GM23338 (cell line): ENCODE results near the gene CPNE5. TPM values are rescaled to one million over a fixed set of nuclear protein-coding genes. Genes with fewer than 3 reads are reported as not detected.
A peak's percentile ranks its signal among the peaks of the same experiment; 100 is the strongest.

ENCODE experiments used
- ATAC-seq: fragments of 200-7000 bp; cut with Tn5 transposase; 3 replicates; pipeline ENCODE4 v1.9.1; 2020
- DNase-seq: peaks from one replicate; pipeline ENCODE4 v3.0.0-alpha.2; 2015; ENCODE audit warnings: low spot score
- H2AFZ ChIP-seq: fragments of 200-600 bp; sonication (generic); 2 replicates; pipeline ENCODE4 v1.8.0; 2016; ENCODE audit warnings: antibody characterized with exemption, mild to moderate bottlenecking, moderate library complexity
- H3F3A ChIP-seq: fragments of 200-600 bp; sonication (generic); replicated peaks from 2 replicates; pipeline ENCODE4 v1.8.0; 2017; ENCODE audit warnings: antibody characterized with exemption, mixed run types, low read depth
- H3K27ac ChIP-seq: fragments of 200-600 bp; sonication (generic); 2 replicates; pipeline ENCODE4 v1.6.1; 2016; ENCODE audit warnings: low read depth
- H3K27me3 ChIP-seq: fragments of 200-600 bp; sonication (generic); 2 replicates; pipeline ENCODE4 v1.8.0; 2016; ENCODE audit warnings: mild to moderate bottlenecking, mixed run types, moderate library complexity; ENCODE audit not compliant: insufficient read depth
- H3K36me3 ChIP-seq: fragments of 200-600 bp; sonication (generic); 2 replicates; pipeline ENCODE4 v1.8.0; 2016; ENCODE audit warnings: mild to moderate bottlenecking; ENCODE audit not compliant: insufficient read depth
- H3K4me1 ChIP-seq: fragments of 200-600 bp; sonication (generic); 2 replicates; pipeline ENCODE4 v1.8.0; 2016; ENCODE audit warnings: mild to moderate bottlenecking, moderate library complexity; ENCODE audit not compliant: insufficient read depth
- H3K4me2 ChIP-seq: fragments of 200-600 bp; sonication (generic); 2 replicates; pipeline ENCODE4 v1.7.1; 2017; ENCODE audit warnings: mixed run types
- H3K4me3 ChIP-seq: fragments of 200-600 bp; sonication (generic); 2 replicates; pipeline ENCODE4 v1.6.1; 2016; ENCODE audit warnings: mixed run types
- H3K79me2 ChIP-seq: fragments of 200-600 bp; sonication (generic); replicated peaks from 2 replicates; pipeline ENCODE4 v1.8.0; 2017; ENCODE audit warnings: mild to moderate bottlenecking; ENCODE audit not compliant: insufficient read depth
- H3K9me2 ChIP-seq: fragments of 200-600 bp; sonication (generic); 2 replicates; pipeline ENCODE4 v1.8.0; 2017; ENCODE audit not compliant: insufficient read depth
- H4K20me1 ChIP-seq: fragments of 200-600 bp; sonication (generic); replicated peaks from 2 replicates; pipeline ENCODE4 v1.8.0; 2017; ENCODE audit warnings: mild to moderate bottlenecking; ENCODE audit not compliant: insufficient read depth
- H3K27ac Mint-ChIP-seq: 2 replicates; pipeline ENCODE4 v1.8.0; 2020; ENCODE audit warnings: inconsistent platforms, mild to moderate bottlenecking, moderate library complexity, mixed read lengths
- H3K27me3 Mint-ChIP-seq: 3 replicates; pipeline ENCODE4 v1.8.0; 2022; ENCODE audit warnings: low read depth, mild to moderate bottlenecking, moderate library complexity, mixed read lengths, inconsistent platforms; ENCODE audit not compliant: insufficient read depth, poor library complexity
- H3K36me3 Mint-ChIP-seq: 3 replicates; pipeline ENCODE4 v1.8.0; 2021; ENCODE audit warnings: low read depth, mild to moderate bottlenecking, inconsistent platforms, moderate library complexity, mixed read lengths
- H3K4me1 Mint-ChIP-seq: 3 replicates; pipeline ENCODE4 v1.8.0; 2020; ENCODE audit warnings: mild to moderate bottlenecking, inconsistent platforms, mixed read lengths
- H3K4me3 Mint-ChIP-seq: 3 replicates; pipeline ENCODE4 v1.8.0; 2021; ENCODE audit warnings: moderate library complexity, mild to moderate bottlenecking, inconsistent platforms, mixed read lengths
- H3K9me3 Mint-ChIP-seq: 3 replicates; pipeline ENCODE4 v1.8.0; 2020; ENCODE audit warnings: moderate library complexity, mild to moderate bottlenecking, inconsistent platforms, mixed read lengths
- CREB1 ChIP-seq: fragments of 250-450 bp; sonication (Bioruptor Pico); IDR thresholded peaks from 2 replicates; pipeline ENCODE4 v1.5.0; 2020; ENCODE audit warnings: low read depth, mild to moderate bottlenecking, moderate library complexity
- EZH2 ChIP-seq: fragments of 200-600 bp; sonication (generic); IDR thresholded peaks from one replicate; pipeline ENCODE4 v1.8.0; 2017; ENCODE audit warnings: antibody characterized with exemption, mild to moderate bottlenecking, low read depth; ENCODE audit not compliant: unreplicated experiment
- EZH2phosphoT487 ChIP-seq: fragments of 200-600 bp; sonication (generic); IDR thresholded peaks from one replicate; pipeline ENCODE4 v1.8.1; 2018; ENCODE audit warnings: antibody characterized with exemption; ENCODE audit not compliant: unreplicated experiment
- JUNB ChIP-seq: IDR thresholded peaks from one replicate; pipeline ENCODE4 v1.6.1; 2016; ENCODE audit warnings: antibody characterized with exemption; ENCODE audit not compliant: unreplicated experiment
- POLR2AphosphoS5 ChIP-seq: IDR thresholded peaks from 2 replicates; pipeline ENCODE4 v1.6.1; 2016; ENCODE audit warnings: antibody characterized with exemption, low read depth
- ZNF114 ChIP-seq: fragments of 250-450 bp; sonication (Bioruptor Pico); IDR thresholded peaks from 2 replicates; pipeline ENCODE4 v1.5.0; 2020; ENCODE audit warnings: mild to moderate bottlenecking, moderate library complexity
- polyA plus RNA-seq: library from polyadenylated mRNA; unstranded; fragments of >200 nt; fragmentation: Nextera tagmentation; extraction: Ambion mirVana; gene quantifications from 2 replicates; pipeline ENCODE4 v1.2.1, GENCODE V29; 2016
- total RNA-seq: library from RNA; depleted of rRNA; stranded (reverse); fragments of >200 nt; shearing (Covaris generic); gene quantifications from 2 replicates; pipeline ENCODE4 v1.2.3, GENCODE V29; 2014
- TF ChIP-seq, protein P1 (sequence below): fragments of 250-450 bp; sonication (Bioruptor Pico); IDR thresholded peaks from 2 replicates; pipeline ENCODE4 v1.5.0; 2020; ENCODE audit warnings: mild to moderate bottlenecking, moderate library complexity
- TF ChIP-seq, protein P2 (sequence below), 2 experiments: fragments of 200-600 bp in 1 of 2; sonication (generic) in 1 of 2; conservative IDR thresholded peaks; 2 replicates each; pipeline versions ENCODE4 v1.5.1 to v1.6.1; 2016 to 2017; ENCODE audit warnings: antibody characterized with exemption in 2 of 2, low read depth in 2 of 2, mild to moderate bottlenecking in 2 of 2, moderate library complexity in 1 of 2

Gene CPNE5
- total and polyA plus RNA-seq, 2 experiments from 2014 or later: 0.14 to 0.42 TPM

DNA sequence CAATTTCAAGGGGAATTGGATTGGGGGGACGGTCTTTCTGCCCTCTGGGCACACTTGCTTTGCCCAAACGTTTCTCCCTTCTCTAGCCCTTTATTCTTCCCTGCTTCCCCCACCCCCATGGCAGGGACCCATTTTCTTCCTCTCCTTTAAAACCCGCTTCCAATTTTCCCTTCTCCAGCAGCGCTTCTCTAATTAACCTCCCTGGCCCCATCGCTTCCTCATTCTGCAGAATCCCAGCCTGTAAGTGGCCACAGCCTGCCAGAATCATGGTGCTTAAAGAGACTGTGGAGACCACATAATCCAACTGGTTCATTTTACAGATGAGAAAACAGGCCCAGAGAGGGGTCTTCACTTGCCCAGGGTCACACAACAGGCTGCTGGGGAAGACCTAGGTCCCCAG lies 61.4 kb downstream of the CPNE5 start:
- TF ChIP-seq ZNF114 (CRISPR knock-in tag) (no peak), JUNB (no peak)
- Histone ChIP-seq H3K4me2 (peak overlapping the region; percentile 80), H3K27ac (no peak overlapping the region), H3K4me1 (peaks cover 19% of the 10 kb centered on the region), H4K20me1 (no peaks in the 10 kb centered on the region), H3K79me2 (no peaks in the 10 kb centered on the region), H3K27me3 (no peaks in the 10 kb centered on the region), H2AFZ (peak overlapping the region; percentile 85; the same call in 1 of the 2 replicates), H3F3A (no peaks in the 10 kb centered on the region), H3K36me3 (no peaks in the 10 kb centered on the region), H3K4me3 (peak overlapping the region; percentile 44; the same call in 1 of the 2 replicates), H3K9me2 (no peaks in the 10 kb centered on the region)
- Mint-ChIP-seq H3K4me3 (peak overlapping the region; percentile 56), H3K27me3 (peaks cover 20% of the 10 kb centered on the region), H3K36me3 (no peaks in the 10 kb centered on the region; the same call in 2 of the 3 replicates), H3K4me1 (peaks cover 35% of the 10 kb centered on the region), H3K27ac (peak overlapping the region; percentile 24), H3K9me3 (no peaks in the 10 kb centered on the region)
- DNase-seq (peak; percentile 34), ATAC-seq (no peak; the same call in 2 of the 3 replicates)

DNA sequence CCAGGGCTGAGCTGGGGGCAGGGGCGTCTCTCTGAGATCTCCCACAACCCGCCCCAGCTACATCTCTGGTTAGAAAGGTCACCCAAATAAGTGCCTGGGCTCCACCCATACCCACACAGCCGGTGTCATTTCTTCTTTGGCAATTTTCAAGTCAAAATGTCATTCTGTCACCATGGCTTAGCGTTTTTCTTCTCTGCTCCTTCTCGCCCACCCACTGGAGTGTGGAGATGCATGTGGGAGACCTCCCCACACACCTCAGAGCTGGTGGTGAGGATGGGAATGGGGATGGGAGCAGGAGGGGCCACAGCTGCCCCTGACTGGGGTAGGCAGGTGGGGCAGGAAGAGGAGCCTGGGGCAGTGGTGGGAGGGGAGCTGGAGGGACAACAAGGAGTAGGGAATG lies 63.1 kb downstream of the CPNE5 start:
- H3K27ac Mint-ChIP-seq: no peak overlapping the region
- Histone ChIP-seq H3F3A (no peaks in the 10 kb centered on the region), H3K4me3 (no peak overlapping the region), H3K4me1 (peaks cover 28% of the 10 kb centered on the region), H4K20me1 (no peaks in the 10 kb centered on the region), H2AFZ (no peak overlapping the region; the same call in 1 of the 2 replicates), H3K4me2 (no peak overlapping the region), H3K36me3 (no peaks in the 10 kb centered on the region), H3K27ac (no peak overlapping the region), H3K79me2 (no peaks in the 10 kb centered on the region), H3K27me3 (no peaks in the 10 kb centered on the region), H3K9me2 (no peaks in the 10 kb centered on the region)
- H3K27me3 Mint-ChIP-seq: peaks cover 28% of the 10 kb centered on the region
- no peaks in the 10 kb centered on the region; the same call in 2 of the 3 replicates for H3K36me3 Mint-ChIP-seq
- H3K9me3 Mint-ChIP-seq: no peaks in the 10 kb centered on the region
- ATAC-seq: no peak
- no peak for TF ChIP-seq EZH2phosphoT487
- TF ChIP-seq POLR2AphosphoS5: no peak
- TF ChIP-seq EZH2: no peak
- TF ChIP-seq, protein P1, sequence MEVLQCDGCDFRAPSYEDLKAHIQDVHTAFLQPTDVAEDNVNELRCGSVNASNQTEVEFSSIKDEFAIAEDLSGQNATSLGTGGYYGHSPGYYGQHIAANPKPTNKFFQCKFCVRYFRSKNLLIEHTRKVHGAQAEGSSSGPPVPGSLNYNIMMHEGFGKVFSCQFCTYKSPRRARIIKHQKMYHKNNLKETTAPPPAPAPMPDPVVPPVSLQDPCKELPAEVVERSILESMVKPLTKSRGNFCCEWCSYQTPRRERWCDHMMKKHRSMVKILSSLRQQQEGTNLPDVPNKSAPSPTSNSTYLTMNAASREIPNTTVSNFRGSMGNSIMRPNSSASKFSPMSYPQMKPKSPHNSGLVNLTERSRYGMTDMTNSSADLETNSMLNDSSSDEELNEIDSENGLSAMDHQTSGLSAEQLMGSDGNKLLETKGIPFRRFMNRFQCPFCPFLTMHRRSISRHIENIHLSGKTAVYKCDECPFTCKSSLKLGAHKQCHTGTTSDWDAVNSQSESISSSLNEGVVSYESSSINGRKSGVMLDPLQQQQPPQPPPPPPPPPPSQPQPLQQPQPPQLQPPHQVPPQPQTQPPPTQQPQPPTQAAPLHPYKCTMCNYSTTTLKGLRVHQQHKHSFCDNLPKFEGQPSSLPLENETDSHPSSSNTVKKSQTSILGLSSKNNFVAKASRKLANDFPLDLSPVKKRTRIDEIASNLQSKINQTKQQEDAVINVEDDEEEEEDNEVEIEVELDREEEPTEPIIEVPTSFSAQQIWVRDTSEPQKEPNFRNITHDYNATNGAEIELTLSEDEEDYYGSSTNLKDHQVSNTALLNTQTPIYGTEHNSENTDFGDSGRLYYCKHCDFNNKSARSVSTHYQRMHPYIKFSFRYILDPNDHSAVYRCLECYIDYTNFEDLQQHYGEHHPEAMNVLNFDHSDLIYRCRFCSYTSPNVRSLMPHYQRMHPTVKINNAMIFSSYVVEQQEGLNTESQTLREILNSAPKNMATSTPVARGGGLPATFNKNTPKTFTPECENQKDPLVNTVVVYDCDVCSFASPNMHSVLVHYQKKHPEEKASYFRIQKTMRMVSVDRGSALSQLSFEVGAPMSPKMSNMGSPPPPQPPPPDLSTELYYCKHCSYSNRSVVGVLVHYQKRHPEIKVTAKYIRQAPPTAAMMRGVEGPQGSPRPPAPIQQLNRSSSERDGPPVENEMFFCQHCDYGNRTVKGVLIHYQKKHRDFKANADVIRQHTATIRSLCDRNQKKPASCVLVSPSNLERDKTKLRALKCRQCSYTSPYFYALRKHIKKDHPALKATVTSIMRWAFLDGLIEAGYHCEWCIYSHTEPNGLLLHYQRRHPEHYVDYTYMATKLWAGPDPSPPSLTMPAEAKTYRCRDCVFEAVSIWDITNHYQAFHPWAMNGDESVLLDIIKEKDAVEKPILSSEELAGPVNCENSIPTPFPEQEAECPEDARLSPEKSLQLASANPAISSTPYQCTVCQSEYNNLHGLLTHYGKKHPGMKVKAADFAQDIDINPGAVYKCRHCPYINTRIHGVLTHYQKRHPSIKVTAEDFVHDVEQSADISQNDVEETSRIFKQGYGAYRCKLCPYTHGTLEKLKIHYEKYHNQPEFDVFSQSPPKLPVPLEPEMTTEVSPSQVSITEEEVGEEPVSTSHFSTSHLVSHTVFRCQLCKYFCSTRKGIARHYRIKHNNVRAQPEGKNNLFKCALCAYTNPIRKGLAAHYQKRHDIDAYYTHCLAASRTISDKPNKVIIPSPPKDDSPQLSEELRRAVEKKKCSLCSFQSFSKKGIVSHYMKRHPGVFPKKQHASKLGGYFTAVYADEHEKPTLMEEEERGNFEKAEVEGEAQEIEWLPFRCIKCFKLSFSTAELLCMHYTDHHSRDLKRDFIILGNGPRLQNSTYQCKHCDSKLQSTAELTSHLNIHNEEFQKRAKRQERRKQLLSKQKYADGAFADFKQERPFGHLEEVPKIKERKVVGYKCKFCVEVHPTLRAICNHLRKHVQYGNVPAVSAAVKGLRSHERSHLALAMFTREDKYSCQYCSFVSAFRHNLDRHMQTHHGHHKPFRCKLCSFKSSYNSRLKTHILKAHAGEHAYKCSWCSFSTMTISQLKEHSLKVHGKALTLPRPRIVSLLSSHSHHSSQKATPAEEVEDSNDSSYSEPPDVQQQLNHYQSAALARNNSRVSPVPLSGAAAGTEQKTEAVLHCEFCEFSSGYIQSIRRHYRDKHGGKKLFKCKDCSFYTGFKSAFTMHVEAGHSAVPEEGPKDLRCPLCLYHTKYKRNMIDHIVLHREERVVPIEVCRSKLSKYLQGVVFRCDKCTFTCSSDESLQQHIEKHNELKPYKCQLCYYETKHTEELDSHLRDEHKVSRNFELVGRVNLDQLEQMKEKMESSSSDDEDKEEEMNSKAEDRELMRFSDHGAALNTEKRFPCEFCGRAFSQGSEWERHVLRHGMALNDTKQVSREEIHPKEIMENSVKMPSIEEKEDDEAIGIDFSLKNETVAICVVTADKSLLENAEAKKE (CRISPR knock-in tag): no peak
- TF ChIP-seq, protein P2, sequence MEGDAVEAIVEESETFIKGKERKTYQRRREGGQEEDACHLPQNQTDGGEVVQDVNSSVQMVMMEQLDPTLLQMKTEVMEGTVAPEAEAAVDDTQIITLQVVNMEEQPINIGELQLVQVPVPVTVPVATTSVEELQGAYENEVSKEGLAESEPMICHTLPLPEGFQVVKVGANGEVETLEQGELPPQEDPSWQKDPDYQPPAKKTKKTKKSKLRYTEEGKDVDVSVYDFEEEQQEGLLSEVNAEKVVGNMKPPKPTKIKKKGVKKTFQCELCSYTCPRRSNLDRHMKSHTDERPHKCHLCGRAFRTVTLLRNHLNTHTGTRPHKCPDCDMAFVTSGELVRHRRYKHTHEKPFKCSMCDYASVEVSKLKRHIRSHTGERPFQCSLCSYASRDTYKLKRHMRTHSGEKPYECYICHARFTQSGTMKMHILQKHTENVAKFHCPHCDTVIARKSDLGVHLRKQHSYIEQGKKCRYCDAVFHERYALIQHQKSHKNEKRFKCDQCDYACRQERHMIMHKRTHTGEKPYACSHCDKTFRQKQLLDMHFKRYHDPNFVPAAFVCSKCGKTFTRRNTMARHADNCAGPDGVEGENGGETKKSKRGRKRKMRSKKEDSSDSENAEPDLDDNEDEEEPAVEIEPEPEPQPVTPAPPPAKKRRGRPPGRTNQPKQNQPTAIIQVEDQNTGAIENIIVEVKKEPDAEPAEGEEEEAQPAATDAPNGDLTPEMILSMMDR (conservative IDR thresholded peaks at IDR 0.05; ENCODE audit: low read depth in 2 of 2): no peak
- no peak for TF ChIP-seq ZNF114 (CRISPR knock-in tag)
- no peak for TF ChIP-seq CREB1
- H3K4me1 Mint-ChIP-seq: peaks cover 47% of the 10 kb centered on the region
- no peak overlapping the region for H3K4me3 Mint-ChIP-seq
- no peak for DNase-seq
